Neural progenitor cell (in vitro differentiated cells): ENCODE data around the gene JAZF1. TPM values are rescaled to one million over a fixed set of nuclear protein-coding genes. Genes with fewer than 3 reads are reported as not detected.
A peak's percentile ranks its signal among the peaks of the same experiment; 100 is the strongest.

Source experiments
- DNase-seq: peaks from one replicate; pipeline ENCODE4 v3.0.0-alpha.2; 2016; ENCODE audit warnings: low spot score
- H2AFZ ChIP-seq: fragments of 200-600 bp; sonication (generic); replicated peaks from 2 replicates; pipeline ENCODE4 v1.6.1; 2016; ENCODE audit warnings: antibody characterized with exemption
- H3F3A ChIP-seq: fragments of 200-600 bp; sonication (generic); 2 replicates; pipeline ENCODE4 v1.6.1; 2016; ENCODE audit warnings: antibody characterized with exemption, low read depth
- H3K27ac ChIP-seq: fragments of 200-600 bp; sonication (generic); 2 replicates; pipeline ENCODE4 v1.5.1; 2016; ENCODE audit warnings: mild to moderate bottlenecking
- H3K27me3 ChIP-seq: fragments of 200-600 bp; sonication (generic); 2 replicates; pipeline ENCODE4 v1.6.1; 2016; ENCODE audit warnings: mild to moderate bottlenecking, moderate library complexity
- H3K36me3 ChIP-seq: fragments of 200-600 bp; sonication (generic); 2 replicates; pipeline ENCODE4 v1.5.1; 2016
- H3K4me1 ChIP-seq: fragments of 200-600 bp; sonication (generic); 2 replicates; pipeline ENCODE4 v1.6.1; 2016; ENCODE audit warnings: mixed run types
- H3K4me2 ChIP-seq: fragments of 200-600 bp; sonication (generic); 2 replicates; pipeline ENCODE4 v1.6.1; 2016
- H3K4me3 ChIP-seq: fragments of 200-600 bp; sonication (generic); 2 replicates; pipeline ENCODE4 v1.5.1; 2016
- H3K79me2 ChIP-seq: fragments of 200-600 bp; sonication (generic); 2 replicates; pipeline ENCODE4 v1.6.1; 2016; ENCODE audit warnings: low read depth
- H3K9ac ChIP-seq: fragments of 200-600 bp; sonication (generic); 2 replicates; pipeline ENCODE4 v1.6.1; 2016
- H3K9me3 ChIP-seq: fragments of 200-600 bp; sonication (generic); 2 replicates; pipeline ENCODE4 v1.5.1; 2016; ENCODE audit warnings: low read depth
- H4K20me1 ChIP-seq: fragments of 200-600 bp; sonication (generic); 2 replicates; pipeline ENCODE4 v1.6.1; 2016; ENCODE audit warnings: low read depth
- H3K27ac Mint-ChIP-seq: 3 replicates; pipeline ENCODE4 v1.8.0; 2021; ENCODE audit warnings: mixed read lengths
- H3K27me3 Mint-ChIP-seq: 2 replicates; pipeline ENCODE4 v1.8.0; 2022; ENCODE audit warnings: low read depth, mild to moderate bottlenecking, inconsistent platforms, moderate library complexity, mixed read lengths; ENCODE audit not compliant: insufficient read depth
- H3K36me3 Mint-ChIP-seq: 3 replicates; pipeline ENCODE4 v1.8.0; 2021; ENCODE audit warnings: mixed read lengths
- H3K4me1 Mint-ChIP-seq: 3 replicates; pipeline ENCODE4 v1.8.0; 2021; ENCODE audit warnings: mixed read lengths
- H3K4me3 Mint-ChIP-seq: 3 replicates; pipeline ENCODE4 v1.8.0; 2021; ENCODE audit warnings: mild to moderate bottlenecking, moderate library complexity, mixed read lengths
- H3K9me3 Mint-ChIP-seq: 3 replicates; pipeline ENCODE4 v1.8.0; 2020; ENCODE audit warnings: mixed read lengths
- EZH2 ChIP-seq: fragments of 200-600 bp; sonication (generic); IDR thresholded peaks from 2 replicates; pipeline ENCODE4 v1.6.1; 2017; ENCODE audit warnings: antibody characterized with exemption, mild to moderate bottlenecking, moderate library complexity
- EZH2phosphoT487 ChIP-seq: fragments of 200-600 bp; sonication (generic); IDR thresholded peaks from 2 replicates; pipeline ENCODE4 v1.6.1; 2017; ENCODE audit warnings: antibody characterized with exemption
- total RNA-seq: library from RNA; depleted of rRNA; stranded (reverse); fragments of >200 nt; gene quantifications from 2 replicates; pipeline ENCODE4 v1.2.3, GENCODE V29; 2015; ENCODE audit warnings: low replicate concordance
- TF ChIP-seq, protein P1 (sequence below): fragments of 200-600 bp; sonication (generic); IDR thresholded peaks from 2 replicates; pipeline ENCODE4 v1.5.1; 2017; ENCODE audit warnings: antibody characterized with exemption, mild to moderate bottlenecking

The JAZF1 gene
- total RNA-seq, 1 donor from 2014 or later: 3.1 TPM

DNA sequence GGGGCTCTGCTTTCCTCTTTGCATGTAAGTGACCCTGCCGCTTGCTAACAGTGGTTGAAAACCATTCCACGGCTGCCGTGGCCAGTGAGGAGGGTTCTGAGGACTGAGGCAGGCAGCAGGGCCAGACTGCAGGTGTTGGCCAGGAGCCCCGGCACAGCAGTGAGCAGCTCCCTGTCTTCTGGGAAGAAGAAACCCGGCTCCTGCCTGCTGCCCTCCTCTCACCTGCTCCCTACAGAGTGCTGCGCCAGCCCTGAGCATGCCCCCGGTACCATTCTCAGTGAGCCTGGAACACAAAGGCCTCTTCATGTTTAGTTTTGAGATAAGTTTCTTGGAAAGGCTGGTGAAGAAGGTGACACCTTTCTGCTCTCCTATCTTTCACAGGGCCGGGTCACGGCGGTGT, 240.7 kb downstream of the JAZF1 start:
- peak overlapping the region; percentile 48 for H2AFZ ChIP-seq
- no peaks in the 10 kb centered on the region for H3F3A ChIP-seq
- no peaks in the 10 kb centered on the region for H3K36me3 ChIP-seq
- H3K27ac ChIP-seq: no peak overlapping the region
- H4K20me1 ChIP-seq: no peaks in the 10 kb centered on the region
- no peak overlapping the region for H3K9ac ChIP-seq
- Mint-ChIP-seq H3K36me3 (no peaks in the 10 kb centered on the region), H3K4me3 (no peak overlapping the region), H3K9me3 (no peaks in the 10 kb centered on the region), H3K27me3 (no peaks in the 10 kb centered on the region), H3K27ac (peak overlapping the region; percentile 52), H3K4me1 (peaks cover 8% of the 10 kb centered on the region)
- no peak for DNase-seq
- H3K4me2 ChIP-seq: no peak overlapping the region
- H3K4me3 ChIP-seq: no peak overlapping the region
- H3K4me1 ChIP-seq: peaks cover 4% of the 10 kb centered on the region
- no peaks in the 10 kb centered on the region for H3K27me3 ChIP-seq
- TF ChIP-seq, protein P1, sequence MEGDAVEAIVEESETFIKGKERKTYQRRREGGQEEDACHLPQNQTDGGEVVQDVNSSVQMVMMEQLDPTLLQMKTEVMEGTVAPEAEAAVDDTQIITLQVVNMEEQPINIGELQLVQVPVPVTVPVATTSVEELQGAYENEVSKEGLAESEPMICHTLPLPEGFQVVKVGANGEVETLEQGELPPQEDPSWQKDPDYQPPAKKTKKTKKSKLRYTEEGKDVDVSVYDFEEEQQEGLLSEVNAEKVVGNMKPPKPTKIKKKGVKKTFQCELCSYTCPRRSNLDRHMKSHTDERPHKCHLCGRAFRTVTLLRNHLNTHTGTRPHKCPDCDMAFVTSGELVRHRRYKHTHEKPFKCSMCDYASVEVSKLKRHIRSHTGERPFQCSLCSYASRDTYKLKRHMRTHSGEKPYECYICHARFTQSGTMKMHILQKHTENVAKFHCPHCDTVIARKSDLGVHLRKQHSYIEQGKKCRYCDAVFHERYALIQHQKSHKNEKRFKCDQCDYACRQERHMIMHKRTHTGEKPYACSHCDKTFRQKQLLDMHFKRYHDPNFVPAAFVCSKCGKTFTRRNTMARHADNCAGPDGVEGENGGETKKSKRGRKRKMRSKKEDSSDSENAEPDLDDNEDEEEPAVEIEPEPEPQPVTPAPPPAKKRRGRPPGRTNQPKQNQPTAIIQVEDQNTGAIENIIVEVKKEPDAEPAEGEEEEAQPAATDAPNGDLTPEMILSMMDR: no peak
- TF ChIP-seq EZH2phosphoT487 (no peak), EZH2 (no peak)
- no peaks in the 10 kb centered on the region for H3K9me3 ChIP-seq
- no peaks in the 10 kb centered on the region for H3K79me2 ChIP-seq

DNA sequence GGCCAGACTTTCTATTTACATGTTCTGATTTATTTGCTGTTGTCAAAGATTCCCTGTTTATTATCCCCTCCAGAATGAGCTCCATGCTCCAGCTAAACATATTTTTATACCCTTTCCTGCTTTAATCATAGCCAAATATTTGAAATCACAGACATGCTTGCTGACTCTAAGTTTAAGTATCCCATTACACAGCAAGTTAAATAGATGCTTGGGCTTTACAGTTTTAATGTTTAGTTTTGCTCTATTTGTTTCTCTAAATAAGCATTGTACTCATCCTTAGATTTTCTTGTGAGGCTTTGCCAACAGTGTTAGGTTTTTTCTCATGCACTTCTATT, 243.9 kb downstream of the JAZF1 start:
- H3K4me1 ChIP-seq: peaks cover 15% of the 10 kb centered on the region
- H3K4me3 ChIP-seq: no peak overlapping the region
- TF ChIP-seq EZH2phosphoT487: no peak
- TF ChIP-seq, protein P1: no peak
- TF ChIP-seq EZH2: no peak
- no peaks in the 10 kb centered on the region for H3F3A ChIP-seq
- Mint-ChIP-seq H3K36me3 (no peaks in the 10 kb centered on the region), H3K27ac (no peak overlapping the region), H3K4me3 (no peak overlapping the region), H3K27me3 (no peaks in the 10 kb centered on the region), H3K4me1 (peaks cover 16% of the 10 kb centered on the region), H3K9me3 (no peaks in the 10 kb centered on the region)
- no peak overlapping the region for H3K27ac ChIP-seq
- no peaks in the 10 kb centered on the region for H3K27me3 ChIP-seq
- DNase-seq: no peak
- H3K9ac ChIP-seq: no peak overlapping the region
- H3K9me3 ChIP-seq: no peaks in the 10 kb centered on the region
- H4K20me1 ChIP-seq: no peaks in the 10 kb centered on the region
- no peaks in the 10 kb centered on the region for H3K79me2 ChIP-seq
- H3K36me3 ChIP-seq: no peaks in the 10 kb centered on the region
- no peak overlapping the region for H2AFZ ChIP-seq
- no peak overlapping the region for H3K4me2 ChIP-seq

DNA sequence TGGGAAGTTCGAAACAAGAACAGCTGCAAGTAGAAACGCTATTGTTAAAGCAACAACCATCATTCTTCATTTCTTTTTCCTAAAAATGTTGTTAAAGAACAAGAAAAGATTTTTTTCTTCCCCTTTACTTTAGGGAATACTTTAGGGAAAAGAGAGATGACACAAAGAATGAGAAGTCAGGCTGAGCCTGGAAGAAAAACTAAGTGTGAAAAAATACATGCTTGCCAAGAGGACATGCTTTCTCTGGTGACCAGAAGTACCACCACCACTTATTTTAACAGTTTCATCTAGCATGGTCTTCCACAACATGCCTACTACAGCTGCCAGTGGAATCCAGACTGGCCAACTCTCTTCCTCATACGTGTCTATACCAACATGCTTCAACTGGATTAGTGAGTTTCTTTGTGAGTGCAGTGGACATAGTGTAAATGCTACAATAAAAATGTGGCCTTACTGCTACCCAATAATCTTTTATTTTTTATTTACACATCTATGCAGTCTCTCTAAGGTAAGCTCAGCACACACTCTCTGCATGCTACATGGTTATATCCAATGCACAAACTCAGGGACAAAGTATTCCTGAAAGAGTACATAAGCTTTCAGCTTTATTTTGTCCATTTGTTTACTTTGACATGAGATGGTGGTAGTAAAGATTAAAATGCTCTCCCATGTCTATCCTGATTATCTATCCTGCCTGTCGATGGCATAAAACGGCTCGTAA, 244.4 kb downstream of the JAZF1 start:
- Histone ChIP-seq H3K36me3 (no peaks in the 10 kb centered on the region), H3K27me3 (no peaks in the 10 kb centered on the region), H3F3A (no peaks in the 10 kb centered on the region), H2AFZ (no peak overlapping the region), H3K4me2 (no peak overlapping the region), H3K9me3 (no peaks in the 10 kb centered on the region), H3K79me2 (no peaks in the 10 kb centered on the region), H3K9ac (no peak overlapping the region), H3K27ac (no peak overlapping the region), H3K4me3 (no peak overlapping the region), H3K4me1 (peaks cover 15% of the 10 kb centered on the region), H4K20me1 (no peaks in the 10 kb centered on the region)
- DNase-seq: no peak
- no peak overlapping the region for H3K4me3 Mint-ChIP-seq
- peaks cover 13% of the 10 kb centered on the region for H3K4me1 Mint-ChIP-seq
- TF ChIP-seq EZH2 (no peak), EZH2phosphoT487 (no peak)
- TF ChIP-seq, protein P1: no peak
- no peaks in the 10 kb centered on the region for H3K27me3 Mint-ChIP-seq
- no peak overlapping the region for H3K27ac Mint-ChIP-seq
- no peaks in the 10 kb centered on the region for H3K9me3 Mint-ChIP-seq
- H3K36me3 Mint-ChIP-seq: no peaks in the 10 kb centered on the region
